PC-3 (cell line): ENCODE results near the gene GPR176. TPM values are rescaled to one million over a fixed set of nuclear protein-coding genes. Genes with fewer than 3 reads are reported as not detected.

Experiments used
- ATAC-seq: fragments of 200-7000 bp; cut with Tn5 transposase; 2 replicates; pipeline ENCODE4 v1.9.1; 2020; ENCODE audit warnings: mild to moderate bottlenecking, moderate library complexity
- BruUV-seq: library from RNA; stranded (reverse); fragments of 400-500 nt; replicated peaks from 2 replicates; lab custom pipeline; 2021; lab: Mats Ljungman, UMichigan
- CTCF ChIA-PET: fragments of 300-600 bp; sonication (Branson Sonifier 250); formaldehyde crosslinking; loops from one replicate; lab custom pipeline; 2022; ENCODE audit warnings: antibody characterized with exemption; lab: Charles Lee
- POLR2A ChIA-PET: fragments of 300-600 bp; sonication (Branson Sonifier 250); formaldehyde crosslinking; loops from one replicate; lab custom pipeline; 2022; ENCODE audit warnings: antibody characterized with exemption; ENCODE audit not compliant: unreplicated experiment; lab: Charles Lee
- DNase-seq: peaks from one replicate; pipeline ENCODE4 v3.0.0-alpha.2; 2015
- H2AFZ ChIP-seq: fragments of 300-600 bp; sonication (generic); 2 replicates; pipeline ENCODE4 v1.6.0; 2016; ENCODE audit warnings: antibody characterized with exemption, low read length
- H3F3A ChIP-seq: fragments of 300-600 bp; sonication (generic); one replicate; pipeline ENCODE4 v1.6.0; 2017; ENCODE audit warnings: antibody characterized with exemption, low read length, control low read depth, mild to moderate bottlenecking; ENCODE audit not compliant: unreplicated experiment
- H3K27ac ChIP-seq: fragments of 300-600 bp; sonication (generic); 2 replicates; pipeline ENCODE4 v1.5.1; 2016; ENCODE audit warnings: mild to moderate bottlenecking, low read length
- H3K27me3 ChIP-seq: fragments of 300-600 bp; sonication (generic); 2 replicates; pipeline ENCODE4 v1.6.1; 2016; ENCODE audit warnings: low read length, mixed read lengths
- H3K36me3 ChIP-seq: fragments of 300-600 bp; sonication (generic); 2 replicates; pipeline ENCODE4 v1.6.1; 2016; ENCODE audit warnings: low read depth, mixed run types, low read length, mixed read lengths
- H3K4me1 ChIP-seq: fragments of 300-600 bp; sonication (generic); 2 replicates; pipeline ENCODE4 v1.5.1; 2016; ENCODE audit warnings: low read length; ENCODE audit not compliant: insufficient read depth
- H3K4me2 ChIP-seq: fragments of 300-600 bp; sonication (generic); 2 replicates; pipeline ENCODE4 v1.6.0; 2016; ENCODE audit warnings: low read length
- H3K4me3 ChIP-seq: fragments of 300-600 bp; sonication (generic); 2 replicates; pipeline ENCODE4 v1.5.1; 2016; ENCODE audit warnings: mild to moderate bottlenecking, low read length, mixed read lengths
- H3K79me2 ChIP-seq: fragments of 300-600 bp; sonication (generic); 2 replicates; pipeline ENCODE4 v1.6.1; 2017; ENCODE audit warnings: low read length, mixed read lengths
- H3K9ac ChIP-seq: fragments of 300-600 bp; sonication (generic); 2 replicates; pipeline ENCODE4 v1.6.0; 2016; ENCODE audit warnings: mild to moderate bottlenecking, low read length
- H3K9me2 ChIP-seq: fragments of 300-600 bp; sonication (generic); replicated peaks from 2 replicates; pipeline ENCODE4 v1.6.1; 2016; ENCODE audit warnings: mixed run types, low read length, mixed read lengths
- H3K9me3 ChIP-seq: fragments of 300-600 bp; sonication (generic); 2 replicates; pipeline ENCODE4 v1.6.1; 2016; ENCODE audit warnings: low read length, mixed read lengths
- H4K20me1 ChIP-seq: fragments of 300-600 bp; sonication (generic); 2 replicates; pipeline ENCODE4 v1.6.1; 2016; ENCODE audit warnings: low read length, mixed read lengths
- CTCF ChIP-seq: fragments of 300-600 bp; sonication (generic); conservative IDR thresholded peaks from 2 replicates; pipeline ENCODE4 v1.5.1; 2017; ENCODE audit warnings: antibody characterized with exemption, low read depth, mild to moderate bottlenecking, low read length
- EZH2 ChIP-seq: fragments of 300-600 bp; sonication (generic); IDR thresholded peaks from one replicate; pipeline ENCODE4 v1.6.1; 2017; ENCODE audit warnings: antibody characterized with exemption, mild to moderate bottlenecking, low read length; ENCODE audit not compliant: unreplicated experiment
- EZH2phosphoT487 ChIP-seq: fragments of 300-600 bp; sonication (generic); IDR thresholded peaks from 2 replicates; pipeline ENCODE4 v1.6.1; 2018; ENCODE audit warnings: mild to moderate bottlenecking, antibody characterized with exemption, low read length, borderline replicate concordance
- intact Hi-C: fragments of 100-400 bp; cut with micrococcal nuclease; formaldehyde crosslinking; loops from 2 replicates; pipeline ENCODE4 v1.9.0; 2023
- total RNA-seq: library from RNA; depleted of rRNA; stranded (reverse); fragments of >200 nt; gene quantifications from 2 replicates; pipeline ENCODE4 v1.2.3, GENCODE V29; 2014

GPR176 gene
- total RNA-seq, 1 experiment from 2014 or later, result 27.8 TPM

GRCh38 chr15:39781147-39781966 lies 138.7 kb downstream of the GPR176 start:
- intact Hi-C loops, result loop anchor here (10.0 kb wide), 1 partner anchor 253 kb away; the partner anchor contains the start of gene SRP14
- H3K4me1 ChIP-seq, result peaks cover 37% of the 10 kb centered on the region
- no TSS peak for BruUV-seq
- no peaks in the 10 kb centered on the region for H3K27me3 ChIP-seq
- H3K36me3 ChIP-seq, result no peaks in the 10 kb centered on the region
- H2AFZ ChIP-seq, result peak overlapping the region; percentile 93
- H3K9me2 ChIP-seq, result no peaks in the 10 kb centered on the region
- no peak overlapping the region for H3K27ac ChIP-seq
- POLR2A ChIA-PET, result no interaction called here
- no peak overlapping the region for H3K9ac ChIP-seq
- TF ChIP-seq CTCF, result no peak
- no peak for TF ChIP-seq EZH2phosphoT487
- TF ChIP-seq EZH2, result no peak
- no peaks in the 10 kb centered on the region for H3K9me3 ChIP-seq
- peak overlapping the region; percentile 94 for H3K4me2 ChIP-seq
- H3K79me2 ChIP-seq, result peaks cover 11% of the 10 kb centered on the region
- peaks cover 7% of the 10 kb centered on the region for H3F3A ChIP-seq
- ATAC-seq (no peak), DNase-seq (no peak)
- peak overlapping the region; percentile 97 for H3K4me3 ChIP-seq
- H4K20me1 ChIP-seq, result no peaks in the 10 kb centered on the region
- CTCF ChIA-PET, result no interaction called here

- ChIA-PET CTCF (no interaction called here), POLR2A (no interaction called here)
- DNase-seq (no peak), ATAC-seq (no peak)
- no peak overlapping the region for H3K4me2 ChIP-seq
- no peaks in the 10 kb centered on the region for H3K9me3 ChIP-seq
- H3F3A ChIP-seq, result no peaks in the 10 kb centered on the region
- BruUV-seq, result no TSS peak
- no peaks in the 10 kb centered on the region for H3K36me3 ChIP-seq
- no peaks in the 10 kb centered on the region for H3K9me2 ChIP-seq
- peaks cover 2% of the 10 kb centered on the region for H3K79me2 ChIP-seq
- no peak overlapping the region for H3K9ac ChIP-seq
- no peaks in the 10 kb centered on the region for H3K27me3 ChIP-seq
- no peak for TF ChIP-seq EZH2
- TF ChIP-seq EZH2phosphoT487, result no peak
- TF ChIP-seq CTCF, result no peak
- H4K20me1 ChIP-seq, result no peaks in the 10 kb centered on the region
- H3K4me3 ChIP-seq, result no peak overlapping the region
- H3K27ac ChIP-seq, result no peak overlapping the region
- intact Hi-C loops, result no loop called here
- H2AFZ ChIP-seq, result no peak overlapping the region
- H3K4me1 ChIP-seq, result peaks cover 8% of the 10 kb centered on the region
These were observed 142.0 kb downstream of the GPR176 start for GRCh38 chr15:39778021-39778420.

- H3F3A ChIP-seq, result no peaks in the 10 kb centered on the region
- no peaks in the 10 kb centered on the region for H4K20me1 ChIP-seq
- no peaks in the 10 kb centered on the region for H3K27me3 ChIP-seq
- TF ChIP-seq EZH2 (no peak), CTCF (no peak), EZH2phosphoT487 (no peak)
- no peak overlapping the region for H3K4me2 ChIP-seq
- H3K4me1 ChIP-seq, result peaks cover 8% of the 10 kb centered on the region
- H3K27ac ChIP-seq, result no peak overlapping the region
- ChIA-PET CTCF (no interaction called here), POLR2A (no interaction called here)
- H3K79me2 ChIP-seq, result no peaks in the 10 kb centered on the region
- H3K36me3 ChIP-seq, result no peaks in the 10 kb centered on the region
- no peak overlapping the region for H3K4me3 ChIP-seq
- no peak overlapping the region for H3K9ac ChIP-seq
- DNase-seq (no peak), ATAC-seq (no peak)
- intact Hi-C loops, result no loop called here
- no peaks in the 10 kb centered on the region for H3K9me2 ChIP-seq
- no TSS peak for BruUV-seq
- H3K9me3 ChIP-seq, result no peaks in the 10 kb centered on the region
- no peak overlapping the region for H2AFZ ChIP-seq
These were observed 142.6 kb downstream of the GPR176 start for GRCh38 chr15:39777496-39777895.
